Stimulated activated CD8-positive, alpha-beta memory T cell treated with anti-CD3 and anti-CD28 coated beads, Interleukin-12 subunit alpha, Interleukin-12 subunit beta, amount 100 ng/mL, for 24 hours (primary cell): ENCODE data around the gene ANKRD13A.
"Not testable (repeated sequence)": the region's sequence is repeated elsewhere in the genome, so short reads cannot be mapped to it uniquely, and the experiment has no call there.

Experiments used
- DNase-seq: peaks from one replicate; pipeline ENCODE4 v3.0.0-alpha.2; 2020; ENCODE audit errors: extremely low read depth

Gene ANKRD13A

DNA sequence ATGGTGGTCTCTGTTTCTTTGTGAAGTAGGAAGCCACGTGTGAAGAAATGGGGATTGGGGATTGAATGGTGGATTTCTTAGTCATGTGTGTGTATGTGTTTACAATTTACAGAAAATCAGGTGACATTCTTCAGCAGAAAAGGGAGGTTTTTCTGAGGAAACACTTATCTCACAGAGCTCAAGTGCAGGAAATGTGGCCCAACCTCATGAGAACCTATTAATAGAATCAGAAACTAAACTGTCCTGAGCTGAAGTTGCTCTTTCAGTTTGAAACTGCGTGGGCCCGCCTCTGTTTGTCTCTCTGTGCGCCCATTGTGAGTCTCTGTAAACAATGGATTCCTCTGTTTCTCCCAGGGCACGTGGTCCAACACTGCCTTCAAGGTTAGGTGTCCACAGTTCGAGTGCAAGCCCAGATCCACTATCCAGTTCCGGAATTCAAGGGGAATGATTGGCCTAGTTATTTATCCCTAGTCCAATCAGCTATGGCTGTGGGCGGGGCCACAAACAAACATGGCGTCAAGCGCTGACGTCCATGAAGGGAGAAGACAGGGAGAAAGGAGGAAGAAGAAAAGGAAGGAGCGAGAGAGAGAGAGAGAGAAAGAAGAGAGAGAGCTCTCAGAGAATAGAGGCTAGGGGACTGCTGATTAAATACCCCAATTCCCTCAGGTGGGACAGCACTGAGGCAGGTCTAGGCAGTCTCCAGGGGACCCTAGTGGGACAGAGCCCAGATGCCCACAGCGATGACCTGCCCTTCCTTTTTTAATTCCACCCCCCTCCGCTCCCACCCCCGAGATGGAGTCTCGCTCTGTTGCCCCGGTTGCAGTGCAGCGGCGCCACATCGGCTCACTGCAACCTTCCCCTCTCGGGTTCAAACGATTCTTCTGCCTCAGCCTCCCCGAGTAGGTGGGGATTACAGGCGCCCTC is 80.5 kb downstream of the ANKRD13A start:
- DNase-seq: peak; percentile 42

DNA sequence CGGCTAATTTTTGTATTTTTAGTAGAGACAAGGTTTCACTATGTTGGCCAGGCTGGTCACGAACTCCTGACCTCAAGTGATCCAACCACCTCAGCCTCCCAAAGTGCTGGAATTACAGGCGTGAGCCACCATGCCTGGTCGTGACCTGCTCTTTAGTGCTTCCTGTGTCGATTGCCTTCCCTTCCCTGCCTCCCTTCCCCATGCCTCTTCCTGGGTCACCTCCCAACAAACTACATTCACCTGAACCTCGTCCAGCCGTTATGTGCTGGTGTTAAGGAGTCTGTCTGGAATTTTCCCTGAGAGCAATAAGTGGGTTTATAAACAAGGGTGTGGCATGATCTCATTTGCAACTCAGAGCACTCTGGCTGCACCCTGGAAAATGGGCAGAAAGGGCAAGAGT is 81.2 kb downstream of the ANKRD13A start:
- no peak for DNase-seq

DNA sequence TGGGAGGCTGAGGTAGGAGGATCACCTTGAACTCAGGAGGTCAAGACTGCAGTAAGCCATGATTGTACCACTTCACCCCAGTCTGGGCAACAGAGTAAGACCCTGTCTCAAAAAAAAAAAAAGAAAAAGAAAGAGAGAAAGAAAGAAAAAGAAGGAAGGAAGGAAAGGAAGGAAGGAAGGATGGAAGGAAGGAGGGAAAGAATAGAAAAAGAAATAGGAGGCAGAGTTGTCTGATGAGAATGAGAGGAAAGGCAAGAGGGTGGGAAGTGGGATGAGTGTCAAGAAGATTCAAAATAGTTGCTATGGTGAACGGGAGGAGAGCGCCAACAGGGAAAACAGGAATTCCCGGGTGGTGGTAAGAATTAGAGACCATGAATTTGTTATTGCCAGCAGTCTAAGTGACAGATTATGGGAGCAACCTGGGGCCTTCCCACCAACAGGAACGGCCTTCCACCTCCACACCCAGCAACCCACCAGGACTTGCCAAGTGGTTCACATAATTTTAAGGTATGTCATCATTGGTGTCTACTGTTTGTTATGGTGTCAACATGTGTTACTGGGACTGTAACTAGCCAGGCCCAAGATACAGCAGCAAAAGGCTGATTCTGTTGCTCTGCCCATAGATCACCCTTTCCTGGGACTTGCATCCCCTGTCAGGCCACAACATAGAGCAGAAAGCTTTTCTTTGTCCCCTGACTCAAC is 85.2 kb downstream of the ANKRD13A start:
- DNase-seq: no peak

GRCh38 chr12:110088216-110088615 is 89.0 kb downstream of the ANKRD13A start:
- not testable (repeated sequence) for DNase-seq

- DNase-seq: no peak
Observed at GRCh38 chr12:110088936-110089335, 89.7 kb downstream of the ANKRD13A start.
